Measurements from ENCODE around the gene GRHL1.

DNA sequence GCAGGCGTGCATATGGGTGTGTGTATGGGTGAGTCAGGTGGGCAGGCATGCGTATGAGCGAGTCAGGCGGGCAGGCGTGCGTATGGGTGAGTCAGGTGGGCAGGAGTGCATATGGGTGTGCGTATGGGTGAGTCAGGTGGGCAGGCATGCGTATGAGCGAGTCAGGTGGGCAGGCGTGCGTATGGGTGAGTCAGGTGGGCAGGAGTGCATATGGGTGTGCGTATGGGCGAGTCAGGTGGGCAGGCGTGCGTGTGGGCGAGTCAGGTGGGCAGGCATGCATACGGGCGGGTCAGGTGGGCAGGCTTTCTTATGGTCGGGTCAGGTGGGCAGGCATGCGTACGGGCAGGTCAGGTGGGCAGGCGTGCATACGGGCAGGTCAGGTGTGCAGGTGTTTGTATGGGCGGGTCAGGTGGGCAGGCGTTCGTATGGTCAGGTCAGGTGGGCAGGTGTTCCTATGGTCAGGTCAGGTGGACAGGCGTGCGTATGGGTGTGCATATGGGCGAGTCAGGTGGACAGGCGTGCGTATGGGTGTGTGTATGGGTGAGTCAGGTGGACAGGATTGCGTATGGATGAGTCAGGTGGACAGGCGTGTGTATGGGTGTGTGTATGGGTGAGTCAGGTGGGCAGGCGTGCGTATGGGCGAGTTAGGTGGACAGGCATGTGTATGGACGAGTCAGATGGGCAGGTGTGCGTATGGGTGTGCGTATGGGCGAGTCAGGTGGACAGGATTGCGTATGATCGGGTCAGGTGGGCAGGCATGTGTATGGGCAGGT, 63.1 kb downstream of the GRHL1 start:
- TF ChIP-seq, protein P1, sequence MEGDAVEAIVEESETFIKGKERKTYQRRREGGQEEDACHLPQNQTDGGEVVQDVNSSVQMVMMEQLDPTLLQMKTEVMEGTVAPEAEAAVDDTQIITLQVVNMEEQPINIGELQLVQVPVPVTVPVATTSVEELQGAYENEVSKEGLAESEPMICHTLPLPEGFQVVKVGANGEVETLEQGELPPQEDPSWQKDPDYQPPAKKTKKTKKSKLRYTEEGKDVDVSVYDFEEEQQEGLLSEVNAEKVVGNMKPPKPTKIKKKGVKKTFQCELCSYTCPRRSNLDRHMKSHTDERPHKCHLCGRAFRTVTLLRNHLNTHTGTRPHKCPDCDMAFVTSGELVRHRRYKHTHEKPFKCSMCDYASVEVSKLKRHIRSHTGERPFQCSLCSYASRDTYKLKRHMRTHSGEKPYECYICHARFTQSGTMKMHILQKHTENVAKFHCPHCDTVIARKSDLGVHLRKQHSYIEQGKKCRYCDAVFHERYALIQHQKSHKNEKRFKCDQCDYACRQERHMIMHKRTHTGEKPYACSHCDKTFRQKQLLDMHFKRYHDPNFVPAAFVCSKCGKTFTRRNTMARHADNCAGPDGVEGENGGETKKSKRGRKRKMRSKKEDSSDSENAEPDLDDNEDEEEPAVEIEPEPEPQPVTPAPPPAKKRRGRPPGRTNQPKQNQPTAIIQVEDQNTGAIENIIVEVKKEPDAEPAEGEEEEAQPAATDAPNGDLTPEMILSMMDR (IDR thresholded peaks at IDR 0.05) = no peak
- no peak for TF ChIP-seq POLR2A (IDR thresholded peaks at IDR 0.05)
- TF ChIP-seq EP300 (IDR thresholded peaks at IDR 0.05) = no peak

Data from ovary (tissue), 3 donors.